Psoas muscle (tissue), 8 donors: Measurements from ENCODE around the gene OSBPL6. TPM values are rescaled to one million over a fixed set of nuclear protein-coding genes. Genes with fewer than 3 reads are reported as not detected.

Source experiments
- ATAC-seq, 4 donors: fragments of 200-7000 bp; cut with Tn5 transposase; one replicate each; pipeline ENCODE4 v1.9.1; 2020; ENCODE audit warnings: moderate library complexity in 3 of 4, mild to moderate bottlenecking in 2 of 4
- DNase-seq, 2 donors: peaks; one replicate each; pipeline ENCODE4 v3.0.0-alpha.2; 2020
- H3K27ac ChIP-seq: fragments of 200-600 bp; one replicate; pipeline ENCODE4 v1.8.0; 2022
- H3K27me3 ChIP-seq, 3 donors: fragments of 200-600 bp in 1 of 3; one replicate each; pipeline versions ENCODE4 v1.6.1 to v1.8.0; 2013 to 2022; ENCODE audit warnings: low read length in 2 of 3, mild to moderate bottlenecking in 2 of 3, moderate library complexity in 1 of 3; ENCODE audit not compliant: insufficient read depth in 3 of 3
- H3K36me3 ChIP-seq, 2 donors: fragments of 200-600 bp in 1 of 2; one replicate each; pipeline versions ENCODE4 v1.6.1 to v1.8.0; 2013 to 2022; ENCODE audit warnings: low read depth in 1 of 2, mild to moderate bottlenecking in 1 of 2, moderate library complexity in 1 of 2; ENCODE audit not compliant: insufficient read depth in 1 of 2
- H3K4me1 ChIP-seq: fragments of 200-600 bp; one replicate; pipeline ENCODE4 v1.8.0; 2022
- H3K4me3 ChIP-seq: fragments of 200-600 bp; one replicate; pipeline ENCODE4 v1.8.0; 2022; ENCODE audit warnings: mild to moderate bottlenecking
- H3K9me3 ChIP-seq: fragments of 200-600 bp; one replicate; pipeline ENCODE4 v1.8.0; 2022
- CTCF ChIP-seq: fragments of 200-600 bp; IDR thresholded peaks from one replicate; pipeline ENCODE4 v1.8.0; 2022; ENCODE audit warnings: antibody characterized with exemption
- WGBS, 3 donors: extraction: QIAGEN DNeasy Blood & Tissue Kit; methylation state at CpG; one replicate each; pipeline versions ENCODE4 v1.1.6 to v1.1.7; 2013; 5-methylcytosine and 5-hydroxymethylcytosine counted together
- intact Hi-C, 2 donors: fragments of 100-400 bp; cut with DNase I; formaldehyde crosslinking; loops; one replicate each; pipeline versions ENCODE4 v1.11.0 to v1.14.2; 2022
- polyA plus RNA-seq, 3 donors: library from polyadenylated mRNA; stranded (reverse); fragments of 200-250 nt; gene quantifications; one replicate each; pipeline ENCODE4 v1.2.3, GENCODE V29; 2013
- total RNA-seq, 4 donors: library from RNA; stranded (reverse); fragmentation: NEBNext Ultra II Directional in 2 of 4; extraction: Animal tissue kit (Norgen Biotek cat#: 25700) in 2 of 4; gene quantifications; one replicate each; pipeline versions ENCODE4 v1.2.1 to v1.2.4, GENCODE V29; 2021 to 2023
- donor health status: healthy with polysubstance abuse.
- donor health status: DM: no; HTN: no; CAD: no; lungs with moderate emphysema.
- donor health status: Bipolar disorder and iron deficiency.
- donor health status: healthy.
- donor health status: DM: yes; HTN: yes; CAD: no.
- donor health status: DM: no; HTN: no; CAD: no.
- donor health status: DM: no; HTN: no; CAD: no.
- donor health status: DM: yes; HTN: yes; CAD: no.

OSBPL6 gene
- total and polyA plus RNA-seq, 7 donors: 11.4 to 147 (median 36.2) TPM

- DNase-seq: no peak
- Histone ChIP-seq H3K27me3 (no peaks in the 10 kb centered on the region), H3K36me3 (peaks cover 3 to 63% of the 10 kb centered on the region in 2 donors), H3K4me3 (no peak overlapping the region), H3K4me1 (no peaks in the 10 kb centered on the region), H3K27ac (no peak overlapping the region), H3K9me3 (no peaks in the 10 kb centered on the region)
- WGBS, 3 donors: 18 to 24% (median 20%) methylated on average over 7 of the region's 7 CpGs
- intact Hi-C loops: no loop called here
- ATAC-seq: peak in 3 of 4 donors; percentile 32 to 86 (median 67)
- TF ChIP-seq CTCF: peak; percentile 60
Observed at GRCh38 chr2:178397002-178397605, 202.8 kb downstream of the OSBPL6 start.

GRCh38 chr2:178401994-178402437 lies 207.7 kb downstream of the OSBPL6 start:
- no peaks in the 10 kb centered on the region for H3K9me3 ChIP-seq
- H3K4me3 ChIP-seq: no peak overlapping the region
- 78 to 84% (median 80%) methylated on average over 6 of the region's 6 CpGs for WGBS, 3 donors
- no peak for TF ChIP-seq CTCF
- no peaks in the 10 kb centered on the region for H3K27me3 ChIP-seq
- no peaks in the 10 kb centered on the region for H3K4me1 ChIP-seq
- no peak for ATAC-seq
- H3K27ac ChIP-seq: no peak overlapping the region
- H3K36me3 ChIP-seq: peaks cover 0 to 24% of the 10 kb centered on the region in 2 donors
- DNase-seq: no peak
- intact Hi-C loops: loop anchor here in 1 of 2 donors (5.0 kb wide), 1 partner anchor 1345 kb away; no protein-coding TSS in a partner anchor

- no peaks in the 10 kb centered on the region for H3K9me3 ChIP-seq
- peak; percentile 17 to 53 (median 26) for ATAC-seq
- H3K27me3 ChIP-seq: no peaks in the 10 kb centered on the region
- peak overlapping the region; percentile 18 for H3K27ac ChIP-seq
- no peak overlapping the region for H3K4me3 ChIP-seq
- peaks cover 0 to 10% of the 10 kb centered on the region in 2 donors for H3K36me3 ChIP-seq
- DNase-seq: no peak
- TF ChIP-seq CTCF: no peak
- intact Hi-C loops: loop anchor here in 1 of 2 donors (5.0 kb wide), 1 partner anchor 1344 kb away; no protein-coding TSS in a partner anchor
- H3K4me1 ChIP-seq: no peaks in the 10 kb centered on the region
- WGBS, 3 donors: 54 to 66% (median 61%) methylated on average over 3 of the region's 3 CpGs
Observed at GRCh38 chr2:178403671-178404306, 209.5 kb downstream of the OSBPL6 start.

GRCh38 chr2:178404368-178404767 lies 210.1 kb downstream of the OSBPL6 start:
- H3K9me3 ChIP-seq: no peaks in the 10 kb centered on the region
- H3K27ac ChIP-seq: peak overlapping the region; percentile 18
- H3K4me3 ChIP-seq: no peak overlapping the region
- 4 to 10% (median 5%) methylated on average over 4 of the region's 4 CpGs for WGBS, 3 donors
- intact Hi-C loops: loop anchor here in 1 of 2 donors (5.0 kb wide), 1 partner anchor 1343 kb away; no protein-coding TSS in a partner anchor
- peak; percentile 35 to 57 for DNase-seq
- ATAC-seq: peak; percentile 86 to 96 (median 91)
- TF ChIP-seq CTCF: no peak
- H3K36me3 ChIP-seq: peaks cover 0 to 5% of the 10 kb centered on the region in 2 donors
- H3K27me3 ChIP-seq: no peaks in the 10 kb centered on the region
- H3K4me1 ChIP-seq: no peaks in the 10 kb centered on the region
